ENCODE data around the gene KDM5B.
A peak's percentile ranks its signal among the peaks of the same experiment; 100 is the strongest.

Gene KDM5B

DNA sequence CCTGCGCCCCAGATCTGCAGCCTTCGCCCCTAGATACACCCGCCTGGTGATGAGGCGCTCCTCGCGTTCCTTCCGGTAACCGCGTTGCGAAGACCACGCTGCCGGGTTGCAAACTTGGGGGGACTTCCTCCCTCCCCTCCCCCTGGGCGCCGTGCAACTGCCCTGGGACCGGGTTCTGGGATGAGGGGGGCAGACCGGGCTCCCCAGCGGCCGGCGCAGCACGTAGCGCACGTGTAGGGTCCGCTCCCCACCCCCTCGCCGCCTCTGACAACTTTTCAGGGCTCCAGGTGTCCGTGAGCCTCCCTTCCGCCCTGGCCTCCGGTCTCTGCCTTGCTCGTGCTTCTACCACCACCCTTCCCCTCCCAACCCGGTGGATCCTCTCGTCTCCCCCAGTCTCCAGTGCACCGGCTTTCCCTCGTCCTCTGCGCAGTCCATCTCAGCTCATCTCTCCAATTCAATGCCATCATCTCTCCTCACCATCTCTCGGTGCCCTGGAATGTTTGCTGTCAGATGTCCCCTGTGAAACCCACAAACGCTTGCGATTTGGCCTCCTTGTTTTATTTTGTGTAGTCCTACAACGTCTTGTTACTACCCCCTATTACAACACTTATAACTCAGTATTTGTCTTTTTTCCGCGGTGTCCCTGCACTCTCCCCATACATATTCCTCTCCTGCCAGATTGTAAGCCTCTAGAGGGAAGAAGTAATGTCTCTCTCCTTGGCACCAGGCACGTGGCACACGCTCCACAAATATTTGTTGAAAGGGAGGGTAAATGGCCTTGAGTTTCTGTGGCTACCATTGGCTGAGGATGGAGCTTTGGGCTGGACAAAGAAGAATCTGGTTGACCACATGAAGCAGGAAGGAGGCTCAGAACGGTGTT lies 3.3 kb upstream of the KDM5B start:
- H3K27ac ChIP-seq, result peak overlapping the region; percentile 75; the same call in 1 of the 2 replicates
- TF ChIP-seq, protein P1, sequence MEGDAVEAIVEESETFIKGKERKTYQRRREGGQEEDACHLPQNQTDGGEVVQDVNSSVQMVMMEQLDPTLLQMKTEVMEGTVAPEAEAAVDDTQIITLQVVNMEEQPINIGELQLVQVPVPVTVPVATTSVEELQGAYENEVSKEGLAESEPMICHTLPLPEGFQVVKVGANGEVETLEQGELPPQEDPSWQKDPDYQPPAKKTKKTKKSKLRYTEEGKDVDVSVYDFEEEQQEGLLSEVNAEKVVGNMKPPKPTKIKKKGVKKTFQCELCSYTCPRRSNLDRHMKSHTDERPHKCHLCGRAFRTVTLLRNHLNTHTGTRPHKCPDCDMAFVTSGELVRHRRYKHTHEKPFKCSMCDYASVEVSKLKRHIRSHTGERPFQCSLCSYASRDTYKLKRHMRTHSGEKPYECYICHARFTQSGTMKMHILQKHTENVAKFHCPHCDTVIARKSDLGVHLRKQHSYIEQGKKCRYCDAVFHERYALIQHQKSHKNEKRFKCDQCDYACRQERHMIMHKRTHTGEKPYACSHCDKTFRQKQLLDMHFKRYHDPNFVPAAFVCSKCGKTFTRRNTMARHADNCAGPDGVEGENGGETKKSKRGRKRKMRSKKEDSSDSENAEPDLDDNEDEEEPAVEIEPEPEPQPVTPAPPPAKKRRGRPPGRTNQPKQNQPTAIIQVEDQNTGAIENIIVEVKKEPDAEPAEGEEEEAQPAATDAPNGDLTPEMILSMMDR (conservative IDR thresholded peaks at IDR 0.05), result no peak

DNA sequence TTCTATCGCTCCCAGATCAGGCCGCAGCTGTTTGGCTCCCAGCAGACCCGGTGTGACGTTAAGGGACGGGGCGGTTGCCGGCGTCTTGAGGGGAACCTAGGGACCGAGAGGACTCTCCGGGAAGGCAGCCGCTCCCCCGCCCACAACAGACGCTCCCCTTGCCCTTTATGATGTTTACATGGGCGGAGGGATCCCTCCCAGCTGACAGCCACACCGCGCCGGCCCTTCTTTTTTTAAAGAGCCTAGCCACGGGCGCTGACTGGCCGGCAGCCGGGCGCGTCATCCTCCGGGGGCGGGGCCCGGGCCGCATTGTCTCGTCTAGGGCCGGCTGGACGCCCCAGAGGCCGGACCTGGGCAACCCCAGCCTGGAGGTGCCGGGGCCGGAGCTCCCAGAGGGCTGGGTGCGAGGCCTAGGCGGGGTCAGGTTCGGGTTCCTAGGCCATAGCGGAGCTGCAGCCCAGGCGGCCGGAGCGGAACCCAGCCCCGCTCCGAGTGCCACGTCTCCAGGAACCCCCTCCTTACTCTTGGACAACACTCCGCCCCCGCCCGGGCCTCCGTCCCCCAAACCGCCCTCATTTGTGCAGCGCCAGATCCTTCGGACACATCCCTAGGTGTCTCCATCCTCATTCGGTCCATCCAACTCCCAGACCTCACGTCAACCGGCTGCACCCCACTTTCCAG lies 2.5 kb upstream of the KDM5B start, which contains the start of gene PCAT6:
Gene PCAT6 (plus strand): TSS at position 340 of the 681 bp plus-strand sequence.
- peak within 1 kb of the TSS; percentile 75 for H3K27ac ChIP-seq
- TF ChIP-seq, protein P1 (conservative IDR thresholded peaks at IDR 0.05), result no peak

DNA sequence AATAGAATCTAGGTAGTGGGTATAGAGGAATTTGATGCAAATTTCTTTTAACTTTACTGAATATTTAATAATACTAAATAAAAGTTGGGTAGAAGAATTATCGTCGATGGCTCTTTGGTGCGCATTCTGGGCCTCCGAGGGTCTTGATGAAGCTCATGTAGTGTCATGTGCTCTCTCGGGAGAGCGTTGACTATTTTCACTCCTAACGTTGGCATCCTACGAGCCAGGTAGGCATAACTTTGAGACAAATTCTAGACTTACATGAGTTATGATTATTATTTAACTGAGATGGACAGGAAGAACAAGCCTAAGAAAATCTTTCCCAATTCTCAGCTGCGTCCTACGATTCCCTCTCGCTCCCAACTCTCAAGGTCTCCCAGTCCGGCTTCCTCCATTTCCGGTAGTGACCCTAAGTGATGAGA lies 2.0 kb upstream of the KDM5B start:
- H3K27ac ChIP-seq, result peak overlapping the region; percentile 75
- TF ChIP-seq, protein P1 (conservative IDR thresholded peaks at IDR 0.05), result no peak

DNA sequence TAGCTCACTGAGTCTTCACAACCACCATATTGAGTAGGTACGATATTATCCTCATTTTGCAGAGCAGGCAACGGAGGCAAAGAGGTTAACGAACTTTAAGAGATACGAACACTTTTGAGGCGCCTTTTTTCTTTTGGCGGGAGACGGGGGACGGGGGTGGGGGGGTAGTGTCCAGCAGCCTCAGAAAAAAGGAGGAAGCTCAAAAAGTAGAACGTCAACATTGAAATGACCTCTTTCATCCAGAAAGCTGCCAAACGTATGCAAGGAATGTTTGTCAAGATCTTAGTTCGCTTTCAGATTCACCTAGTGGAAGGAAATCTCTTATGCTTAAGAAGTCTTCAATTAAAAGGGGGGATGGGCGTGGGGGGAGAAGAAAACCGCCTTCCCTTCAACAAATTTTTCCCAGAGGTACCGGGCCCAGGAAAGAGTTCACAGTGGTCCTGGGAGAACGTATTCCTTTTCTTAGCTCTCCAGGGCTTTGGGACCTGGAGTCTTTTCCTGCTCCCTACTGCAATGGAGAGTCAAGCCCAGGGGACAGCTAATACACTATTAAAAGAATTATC lies 1.5 kb upstream of the KDM5B start:
- TF ChIP-seq, protein P1 (conservative IDR thresholded peaks at IDR 0.05), result no peak
- peak overlapping the region; percentile 75 for H3K27ac ChIP-seq

DNA sequence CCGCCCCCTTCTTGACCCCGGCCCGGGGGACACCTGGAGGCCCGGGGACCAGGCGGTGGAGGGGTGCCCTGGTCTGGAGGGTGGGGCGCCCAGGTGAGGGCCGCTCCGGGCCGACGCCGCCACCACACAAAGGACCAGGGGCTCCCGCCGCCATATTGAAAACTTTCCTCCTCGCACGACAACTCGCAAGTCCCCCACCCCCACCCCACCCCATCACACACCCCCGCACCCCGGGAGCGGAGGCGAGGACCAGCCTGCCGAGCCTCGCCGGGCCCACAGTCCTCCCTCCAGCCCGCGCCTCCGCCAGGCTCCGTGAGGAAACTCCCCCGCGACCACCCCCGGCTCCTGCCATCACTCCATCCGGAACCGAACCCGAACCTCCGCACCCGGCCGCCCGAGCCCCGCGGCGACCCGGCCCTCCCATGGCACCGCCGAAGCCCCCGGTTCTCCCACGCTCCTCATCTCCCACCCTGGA lies 733 bp downstream of the KDM5B start:
- TF ChIP-seq, protein P1 (conservative IDR thresholded peaks at IDR 0.05), result no peak
- peak overlapping the region; percentile 88 for H3K27ac ChIP-seq

DNA sequence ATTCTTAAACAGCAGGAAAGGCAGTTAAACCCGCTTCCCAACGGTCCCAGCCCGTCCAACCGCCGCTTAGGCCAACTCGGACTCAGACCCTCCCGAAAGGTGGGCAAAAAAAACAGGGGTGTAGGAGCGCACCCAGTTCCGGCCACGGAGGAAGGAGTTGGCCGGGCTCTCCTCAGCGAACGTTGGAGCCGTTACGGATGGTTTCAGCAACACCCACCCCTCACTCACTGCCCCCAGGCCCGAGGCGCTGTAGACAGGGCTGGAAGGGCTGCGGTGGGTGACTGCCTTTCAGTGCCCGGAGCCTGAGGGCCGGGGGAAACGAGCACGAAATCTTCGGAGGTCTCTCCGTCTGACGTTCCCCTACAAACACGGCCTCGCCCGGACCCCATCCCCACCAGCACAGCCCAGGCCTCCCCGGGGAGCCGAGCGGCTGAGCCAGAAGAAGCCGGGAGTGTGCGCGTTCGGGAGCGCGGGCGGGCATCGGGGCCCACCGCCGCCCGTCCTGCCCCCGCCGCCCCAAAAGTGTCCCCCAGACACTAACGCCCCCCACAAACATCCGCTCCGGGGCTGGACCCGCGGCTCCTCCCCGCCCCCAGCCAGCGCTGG lies 1.3 kb downstream of the KDM5B start:
- TF ChIP-seq, protein P1 (conservative IDR thresholded peaks at IDR 0.05), result no peak
- H3K27ac ChIP-seq, result peak overlapping the region; percentile 88

Measured in VCaP (cell line).